H1 (cell line): ENCODE results near the gene ITGB2. TPM values are rescaled to one million over a fixed set of nuclear protein-coding genes. Genes with fewer than 3 reads are reported as not detected.

ENCODE experiments used
- CTCF ChIA-PET: fragments of 300-600 bp; sonication (Branson Sonifier 250); formaldehyde crosslinking; loops from one replicate; lab custom pipeline; 2021; ENCODE audit not compliant: partially characterized antibody; lab: Charles Lee
- POLR2A ChIA-PET: fragments of 300-600 bp; sonication (Branson Sonifier 250); formaldehyde crosslinking; loops from one replicate; lab custom pipeline; 2021; ENCODE audit warnings: inconsistent platforms; ENCODE audit not compliant: partially characterized antibody; lab: Charles Lee
- DNase-seq, 2 experiments: peaks; one replicate each; pipeline versions ENCODE4 v3.0.0 to v3.0.0-alpha.2; 2010 to 2022; ENCODE audit warnings: low spot score in 2 of 2, low read depth in 1 of 2, mixed read lengths in 1 of 2
- FAIRE-seq: peaks from 2 replicates; lab custom pipeline; 2011; peaks lifted over from hg19 to GRCh38; lab: Jason Lieb, UNC
- H2AFZ ChIP-seq: 2 replicates; pipeline ENCODE4 v1.8.1; 2012; ENCODE audit warnings: low read length, inconsistent platforms
- H2AK5ac ChIP-seq: 2 replicates; pipeline ENCODE4 v1.6.1; 2013; ENCODE audit warnings: low read depth, low read length
- H2BK120ac ChIP-seq: replicated peaks from 2 replicates; pipeline ENCODE3; 2013; ENCODE audit warnings: low read depth, low read length, inconsistent platforms
- H2BK12ac ChIP-seq: 2 replicates; pipeline ENCODE4 v1.6.1; 2013; ENCODE audit warnings: low read depth, low read length
- H2BK15ac ChIP-seq: 2 replicates; pipeline ENCODE4 v1.6.1; 2013; ENCODE audit warnings: low read length
- H2BK20ac ChIP-seq: 2 replicates; pipeline ENCODE4 v1.6.1; 2013; ENCODE audit warnings: low read length
- H2BK5ac ChIP-seq: 2 replicates; pipeline ENCODE4 v1.6.1; 2013; ENCODE audit warnings: low read depth, low read length
- H3K14ac ChIP-seq: 2 replicates; pipeline ENCODE4 v1.6.1; 2013; ENCODE audit warnings: inconsistent platforms; ENCODE audit not compliant: insufficient read length
- H3K18ac ChIP-seq: 2 replicates; pipeline ENCODE4 v1.6.1; 2013; ENCODE audit warnings: low read length; ENCODE audit errors: extremely low read depth
- H3K23ac ChIP-seq: 2 replicates; pipeline ENCODE4 v1.6.1; 2013; ENCODE audit warnings: inconsistent platforms; ENCODE audit not compliant: insufficient read length
- H3K23me2 ChIP-seq: 2 replicates; pipeline ENCODE4 v1.6.1; 2013; ENCODE audit warnings: low read depth, low read length
- H3K27ac ChIP-seq: 2 replicates; pipeline ENCODE4 v1.6.1; 2011; ENCODE audit warnings: low read depth, low read length, inconsistent platforms
- H3K27me3 ChIP-seq, 4 experiments: replicated peaks in 1 of 4; 1 replicate in 1 of 4; 2 replicates in 3 of 4; pipeline versions ENCODE4 v1.6.1 to v1.8.1; 2011 to 2013; ENCODE audit warnings: low read length in 3 of 4, mild to moderate bottlenecking in 3 of 4, inconsistent platforms in 2 of 4, mixed read lengths in 2 of 4, moderate library complexity in 1 of 4; ENCODE audit not compliant: control insufficient read depth in 3 of 4, insufficient read depth in 3 of 4; ENCODE audit errors: extremely low read depth in 1 of 4
- H3K36me3 ChIP-seq, 4 experiments: 2 replicates each; pipeline versions ENCODE4 v1.6.1 to v1.8.1; 2011 to 2013; ENCODE audit warnings: mild to moderate bottlenecking in 4 of 4, low read length in 3 of 4, moderate library complexity in 2 of 4, control low read depth in 1 of 4, inconsistent platforms in 1 of 4; ENCODE audit not compliant: insufficient read depth in 4 of 4, control insufficient read depth in 2 of 4
- H3K4ac ChIP-seq: replicated peaks from 2 replicates; pipeline ENCODE3; 2013; ENCODE audit warnings: low read length, low read depth, mixed read lengths, inconsistent platforms; ENCODE audit not compliant: insufficient read length
- H3K4me1 ChIP-seq, 4 experiments: replicated peaks in 1 of 4; 1 replicate in 1 of 4; 2 replicates in 3 of 4; pipeline versions ENCODE4 v1.6.1 to v1.8.1; 2011 to 2013; ENCODE audit warnings: low read length in 3 of 4, inconsistent platforms in 2 of 4, mixed read lengths in 1 of 4; ENCODE audit not compliant: insufficient read depth in 4 of 4, control insufficient read depth in 3 of 4
- H3K4me2 ChIP-seq, 2 experiments: 2 replicates each; pipeline versions ENCODE4 v1.6.1 to v1.8.1; 2011 to 2013; ENCODE audit warnings: low read depth in 2 of 2, low read length in 2 of 2, control low read depth in 1 of 2, inconsistent platforms in 1 of 2, mild to moderate bottlenecking in 1 of 2; ENCODE audit not compliant: insufficient read depth in 1 of 2
- H3K4me3 ChIP-seq, 4 experiments: fragments of 200-600, 300-600 bp in 1 of 4; sonication (generic), shearing (Covaris generic), sonication (Bioruptor Twin) in 1 of 4; 2 replicates each; pipeline versions ENCODE4 v1.5.1 to v1.8.1; 2011 to 2016; ENCODE audit warnings: low read length in 4 of 4, low read depth in 3 of 4, control low read depth in 2 of 4, inconsistent platforms in 2 of 4, mild to moderate bottlenecking in 2 of 4, mixed read lengths in 1 of 4, moderate library complexity in 1 of 4; ENCODE audit not compliant: insufficient read depth in 2 of 4; ENCODE audit errors: extremely low read depth in 1 of 4
- H3K56ac ChIP-seq: replicated peaks from 2 replicates; pipeline ENCODE3; 2013; ENCODE audit warnings: low read depth, mild to moderate bottlenecking, mixed read lengths, low read length, inconsistent platforms; ENCODE audit not compliant: insufficient read length
- H3K79me1 ChIP-seq: 2 replicates; pipeline ENCODE4 v1.6.1; 2013; ENCODE audit warnings: low read depth, low read length, control low read depth
- H3K79me2 ChIP-seq, 2 experiments: 2 replicates each; pipeline versions ENCODE4 v1.6.1 to v1.8.1; 2012 to 2013; ENCODE audit warnings: low read length in 2 of 2, mild to moderate bottlenecking in 2 of 2, inconsistent platforms in 1 of 2; ENCODE audit not compliant: insufficient read depth in 2 of 2, control insufficient read depth in 1 of 2
- H3K9ac ChIP-seq, 4 experiments: replicated peaks in 1 of 4; 1 replicate in 1 of 4; 2 replicates in 3 of 4; pipeline versions ENCODE4 v1.6.1 to v1.8.1; 2011 to 2013; ENCODE audit warnings: low read depth in 3 of 4, low read length in 3 of 4, control low read depth in 2 of 4, mild to moderate bottlenecking in 2 of 4, moderate library complexity in 2 of 4, inconsistent platforms in 1 of 4; ENCODE audit errors: extremely low read depth in 1 of 4
- H3K9me3 ChIP-seq, 2 experiments: 2 replicates each; pipeline versions ENCODE4 v1.6.1 to v1.8.1; 2012 to 2013; ENCODE audit warnings: mild to moderate bottlenecking in 2 of 2, moderate library complexity in 2 of 2, control low read depth in 1 of 2, inconsistent platforms in 1 of 2, low read depth in 1 of 2, low read length in 1 of 2, mixed read lengths in 1 of 2; ENCODE audit not compliant: insufficient read depth in 2 of 2
- H4K20me1 ChIP-seq, 2 experiments: replicated peaks in 1 of 2; 2 replicates each; pipeline versions ENCODE3 to v1.8.1; 2011 to 2013; ENCODE audit warnings: inconsistent platforms in 2 of 2, low read length in 2 of 2, mild to moderate bottlenecking in 1 of 2; ENCODE audit not compliant: insufficient read depth in 2 of 2, control insufficient read depth in 1 of 2
- H4K5ac ChIP-seq: 2 replicates; pipeline ENCODE4 v1.6.1; 2013; ENCODE audit warnings: low read length, low read depth, mixed read lengths, inconsistent platforms; ENCODE audit not compliant: insufficient read length
- H4K8ac ChIP-seq: 2 replicates; pipeline ENCODE4 v1.8.0; 2013; ENCODE audit warnings: mild to moderate bottlenecking, moderate library complexity, low read length, inconsistent platforms; ENCODE audit not compliant: insufficient read depth; ENCODE audit errors: extremely low read depth
- H4K91ac ChIP-seq: replicated peaks from 2 replicates; pipeline ENCODE3; 2013; ENCODE audit warnings: low read length, mixed read lengths, inconsistent platforms; ENCODE audit not compliant: insufficient read length
- ASH2L ChIP-seq: fragments of 200-600, 300-600 bp; sonication (generic); IDR thresholded peaks from one replicate; pipeline ENCODE4 v1.7.1; 2017; ENCODE audit warnings: low read length
- CHD2 ChIP-seq: IDR thresholded peaks from 2 replicates; pipeline ENCODE4 v1.6.1; 2012; ENCODE audit warnings: low read length, improper control_type of control experiment
- GTF2F1 ChIP-seq: IDR thresholded peaks from 2 replicates; pipeline ENCODE4 v1.6.1; 2012; ENCODE audit warnings: low read depth, low read length, improper control_type of control experiment, borderline replicate concordance
- HDAC6 ChIP-seq: IDR thresholded peaks from one replicate; pipeline ENCODE4 v1.7.1; 2012; ENCODE audit warnings: low read depth, mild to moderate bottlenecking, inconsistent platforms, low read length, moderate library complexity
- JUND ChIP-seq: IDR thresholded peaks from 2 replicates; pipeline ENCODE4 v1.6.1; 2011; ENCODE audit warnings: mild to moderate bottlenecking, improper control_type of control experiment, low read length
- MAFK ChIP-seq: IDR thresholded peaks from 2 replicates; pipeline ENCODE4 v1.6.1; 2012; ENCODE audit warnings: low read depth, mild to moderate bottlenecking, improper control_type of control experiment, low read length
- PHF8 ChIP-seq: fragments of 200-600 bp; sonication (generic); conservative IDR thresholded peaks from 2 replicates; pipeline ENCODE4 v1.7.1; 2012; ENCODE audit warnings: low read depth, mild to moderate bottlenecking, inconsistent platforms, low read length, moderate library complexity
- POLR2AphosphoS5 ChIP-seq: IDR thresholded peaks from 2 replicates; pipeline ENCODE4 v1.6.1; 2011; ENCODE audit warnings: low read depth, low read length
- SAP30 ChIP-seq: fragments of 300-600 bp; sonication (generic); IDR thresholded peaks from 2 replicates; pipeline ENCODE4 v1.7.1; 2012; ENCODE audit warnings: low read length, moderate library complexity, mild to moderate bottlenecking, inconsistent platforms; ENCODE audit not compliant: insufficient read depth, insufficient replicate concordance
- ZNF274 ChIP-seq: IDR thresholded peaks from 2 replicates; pipeline ENCODE4 v1.7.0; 2012; ENCODE audit warnings: low read length, borderline replicate concordance; ENCODE audit errors: extremely low read depth
- WGBS, 2 experiments: shearing (Covaris generic) in 1 of 2; methylation state at CpG; one replicate each; pipeline versions ENCODE4 v1.1.6 to v1.1.7; 2013 to 2015; ENCODE audit warnings: low lambda C conversion rate in 2 of 2, mixed read lengths in 2 of 2, inconsistent platforms in 1 of 2, low coverage in 1 of 2, missing lambda C conversion rate in 1 of 2; ENCODE audit not compliant: insufficient replicate concordance in 2 of 2, insufficient coverage in 1 of 2, insufficient read length in 1 of 2; ENCODE audit errors: extremely low coverage in 1 of 2, missing lambda C conversion rate in 1 of 2; 5-methylcytosine and 5-hydroxymethylcytosine counted together
- polyA plus RNA-seq, 7 experiments: library from polyadenylated mRNA; depleted of rRNA in 3 of 7; stranded (reverse) in 5 of 7; unstranded in 2 of 7; fragments of >200 nt in 5 of 7; fragments of 200-250 nt in 2 of 7; gene quantifications; 1 replicate in 5 of 7; 2 replicates in 1 of 7; 4 replicates in 1 of 7; pipeline versions ENCODE4 v1.2.1 to v1.2.3, GENCODE V29; 2011 to 2013; ENCODE audit warnings: missing spikeins in 2 of 7, mixed read lengths in 2 of 7
- total RNA-seq: library from RNA; stranded (reverse); fragmentation: NEBNext Ultra II Directional; extraction: Animal tissue kit (Norgen Biotek cat#: 25700); gene quantifications from 2 replicates; pipeline ENCODE4 v1.2.1, GENCODE V29; 2021
- TF ChIP-seq, protein P1 (sequence below): IDR thresholded peaks from 2 replicates; pipeline ENCODE4 v1.6.1; 2011; ENCODE audit warnings: low read length, improper control_type of control experiment
- TF ChIP-seq, protein P2 (sequence below): IDR thresholded peaks from 2 replicates; pipeline ENCODE4 v1.6.1; 2012; ENCODE audit warnings: low read length, inconsistent platforms

Gene ITGB2
- total and polyA plus RNA-seq, 2 of the 8 experiments (the other 6 are each of a cell fraction or from before 2014, with no cell fraction given) = 0.24 to 0.63 TPM

DNA sequence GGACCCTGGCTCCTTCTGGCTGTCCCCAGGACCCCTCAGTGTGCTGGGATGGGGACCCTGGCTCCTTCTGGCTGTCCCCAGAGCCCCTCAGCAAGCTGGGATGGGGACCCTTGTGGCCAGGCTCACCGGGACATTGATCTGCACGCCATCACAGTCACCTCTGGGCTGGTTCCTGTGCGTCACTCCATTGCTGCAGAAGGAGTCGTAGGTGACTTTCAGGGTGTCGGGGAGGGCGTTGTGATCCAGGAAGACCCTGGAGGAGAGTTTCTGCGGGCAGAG is 27.5 kb downstream of the ITGB2 start:
- Histone ChIP-seq H3K4me3 (no peak overlapping the region), H3K36me3 (no peaks in the 10 kb centered on the region), H3K4me2 (no peak overlapping the region), H2BK15ac (0 out of 2 replicates have a peak overlapping the region, but pooled peaks have one; percentile 4), H3K9me3 (no peaks in the 10 kb centered on the region), H2BK20ac (no peak overlapping the region), H2BK12ac (no peak overlapping the region), H2BK5ac (no peak overlapping the region), H3K14ac (no peak overlapping the region), H3K79me2 (no peaks in the 10 kb centered on the region), H4K91ac (no peak overlapping the region), H2BK120ac (no peak overlapping the region), H3K79me1 (no peaks in the 10 kb centered on the region), H3K56ac (no peak overlapping the region), H4K20me1 (peaks cover 0 to 4% of the 10 kb centered on the region in 2 experiments), H2AFZ (no peak overlapping the region), H3K4me1 (peaks cover 0 to 4% (median 2%) of the 10 kb centered on the region in 4 experiments; a peak in 2 of 7 replicates), H3K18ac (no peak overlapping the region), H3K9ac (no peak overlapping the region), H3K27ac (no peak overlapping the region), H3K27me3 (no peaks in the 10 kb centered on the region; a peak in 1 of 7 replicates), H3K23me2 (no peaks in the 10 kb centered on the region), H3K23ac (no peak overlapping the region), H3K4ac (no peak overlapping the region), H2AK5ac (no peak overlapping the region), H4K8ac (no peak overlapping the region; the same call in 1 of the 2 replicates), H4K5ac (no peak overlapping the region)
- 87% methylated on average over 7 of the region's 7 CpGs; no CpG with 5 or more reads in 1 of the 2 experiments for WGBS, 2 experiments
- CTCF ChIA-PET = interaction anchor here (0.7 to 4.8 kb wide), 18 partner anchors 8 to 205 kb away, joined by 3 to 43 read pairs (median 4); partner anchors contain the start of gene PTTG1IP
- FAIRE-seq (no peak), DNase-seq (no peak)
- POLR2A ChIA-PET = no interaction called here
- TF ChIP-seq JUND (no peak), SAP30 (no peak), ASH2L (no peak), POLR2AphosphoS5 (no peak), PHF8 (no peak), HDAC6 (no peak), CHD2 (no peak), GTF2F1 (no peak), ZNF274 (no peak), MAFK (no peak)
- TF ChIP-seq, protein P1, sequence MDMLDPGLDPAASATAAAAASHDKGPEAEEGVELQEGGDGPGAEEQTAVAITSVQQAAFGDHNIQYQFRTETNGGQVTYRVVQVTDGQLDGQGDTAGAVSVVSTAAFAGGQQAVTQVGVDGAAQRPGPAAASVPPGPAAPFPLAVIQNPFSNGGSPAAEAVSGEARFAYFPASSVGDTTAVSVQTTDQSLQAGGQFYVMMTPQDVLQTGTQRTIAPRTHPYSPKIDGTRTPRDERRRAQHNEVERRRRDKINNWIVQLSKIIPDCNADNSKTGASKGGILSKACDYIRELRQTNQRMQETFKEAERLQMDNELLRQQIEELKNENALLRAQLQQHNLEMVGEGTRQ = no peak
- TF ChIP-seq, protein P2, sequence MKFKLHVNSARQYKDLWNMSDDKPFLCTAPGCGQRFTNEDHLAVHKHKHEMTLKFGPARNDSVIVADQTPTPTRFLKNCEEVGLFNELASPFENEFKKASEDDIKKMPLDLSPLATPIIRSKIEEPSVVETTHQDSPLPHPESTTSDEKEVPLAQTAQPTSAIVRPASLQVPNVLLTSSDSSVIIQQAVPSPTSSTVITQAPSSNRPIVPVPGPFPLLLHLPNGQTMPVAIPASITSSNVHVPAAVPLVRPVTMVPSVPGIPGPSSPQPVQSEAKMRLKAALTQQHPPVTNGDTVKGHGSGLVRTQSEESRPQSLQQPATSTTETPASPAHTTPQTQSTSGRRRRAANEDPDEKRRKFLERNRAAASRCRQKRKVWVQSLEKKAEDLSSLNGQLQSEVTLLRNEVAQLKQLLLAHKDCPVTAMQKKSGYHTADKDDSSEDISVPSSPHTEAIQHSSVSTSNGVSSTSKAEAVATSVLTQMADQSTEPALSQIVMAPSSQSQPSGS = no peak
